Endothelial cell of umbilical vein (primary cell): ENCODE results near the gene VAC14. TPM values are rescaled to one million over a fixed set of nuclear protein-coding genes. Genes with fewer than 3 reads are reported as not detected.

Experiments used
- BruUV-seq: library from RNA; stranded (reverse); fragments of 400-500 nt; replicated peaks from 2 replicates; lab custom pipeline; 2021; lab: Mats Ljungman, UMichigan
- CTCF ChIA-PET: fragments of 300-600, 350-600 bp; sonication (Branson Sonifier 250); formaldehyde crosslinking; loops from one replicate; lab custom pipeline; 2021; ENCODE audit warnings: antibody characterized with exemption, inconsistent platforms; lab: Charles Lee
- POLR2A ChIA-PET: fragments of 300-600, 350-600 bp; sonication (Branson Sonifier 250); formaldehyde crosslinking; loops from one replicate; lab custom pipeline; 2021; ENCODE audit warnings: antibody characterized with exemption, inconsistent platforms; lab: Charles Lee
- DNase-seq: peaks from one replicate; pipeline ENCODE4 v3.0.0-alpha.2; 2011; ENCODE audit warnings: low read depth, low spot score
- FAIRE-seq: peaks from 2 replicates; lab custom pipeline; 2011; peaks lifted over from hg19 to GRCh38; lab: Jason Lieb, UNC
- H2AFZ ChIP-seq: 2 replicates; pipeline ENCODE4 v1.6.0; 2012; ENCODE audit warnings: low read depth, low read length, control low read depth, inconsistent platforms
- H3K27ac ChIP-seq: 2 replicates; pipeline ENCODE4 v1.5.1; 2011; ENCODE audit warnings: low read depth, mild to moderate bottlenecking, control low read depth, low read length, moderate library complexity; ENCODE audit not compliant: insufficient read depth
- H3K27me3 ChIP-seq, 2 experiments: 2 replicates each; pipeline versions ENCODE4 v1.6.0 to v1.6.1; 2011; ENCODE audit warnings: low read length in 2 of 2, mixed read lengths in 1 of 2; ENCODE audit not compliant: control insufficient read depth in 2 of 2, insufficient read depth in 2 of 2
- H3K36me3 ChIP-seq, 2 experiments: 2 replicates in 1 of 2; 3 replicates in 1 of 2; pipeline ENCODE4 v1.5.1; 2011; ENCODE audit warnings: low read length in 2 of 2, mild to moderate bottlenecking in 1 of 2, moderate library complexity in 1 of 2; ENCODE audit not compliant: control insufficient read depth in 2 of 2, insufficient read depth in 2 of 2; ENCODE audit errors: extremely low read depth in 1 of 2
- H3K4me1 ChIP-seq: 3 replicates; pipeline ENCODE4 v1.5.1; 2011; ENCODE audit warnings: mild to moderate bottlenecking, low read length; ENCODE audit not compliant: control insufficient read depth, insufficient read depth; ENCODE audit errors: extremely low read depth
- H3K4me2 ChIP-seq: 2 replicates; pipeline ENCODE4 v1.6.1; 2011; ENCODE audit warnings: low read length, control low read depth, mixed read lengths; ENCODE audit not compliant: insufficient read depth
- H3K4me3 ChIP-seq, 3 experiments: fragments of 200-600 bp in 1 of 3; sonication (generic), shearing (Covaris generic) in 1 of 3; replicated peaks in 1 of 3; 2 replicates each; pipeline ENCODE4 v1.5.1; 2011 to 2016; ENCODE audit warnings: control low read depth in 3 of 3, low read length in 3 of 3, mild to moderate bottlenecking in 2 of 3, inconsistent platforms in 1 of 3, low read depth in 1 of 3, moderate library complexity in 1 of 3; ENCODE audit not compliant: insufficient read depth in 1 of 3
- H3K79me2 ChIP-seq: 2 replicates; pipeline ENCODE4 v1.6.0; 2012; ENCODE audit warnings: low read length, inconsistent platforms; ENCODE audit not compliant: control insufficient read depth, insufficient read depth
- H3K9ac ChIP-seq: replicated peaks from 2 replicates; pipeline ENCODE3; 2011; ENCODE audit warnings: low read length, control low read depth; ENCODE audit not compliant: insufficient read depth; ENCODE audit errors: extremely low read depth
- H3K9me1 ChIP-seq: replicated peaks from 3 replicates; pipeline ENCODE4 v1.6.0; 2011; ENCODE audit warnings: mild to moderate bottlenecking, low read length; ENCODE audit not compliant: control insufficient read depth, insufficient read depth; ENCODE audit errors: extremely low read depth
- H3K9me3 ChIP-seq: replicated peaks from 2 replicates; pipeline ENCODE4 v1.5.1; 2012; ENCODE audit warnings: low read length, inconsistent platforms; ENCODE audit not compliant: control insufficient read depth, insufficient read depth
- H4K20me1 ChIP-seq: replicated peaks from 2 replicates; pipeline ENCODE3; 2011; ENCODE audit warnings: mild to moderate bottlenecking, low read length; ENCODE audit not compliant: control insufficient read depth, insufficient read depth; ENCODE audit errors: extremely low read depth
- EZH2 ChIP-seq: IDR thresholded peaks from 2 replicates; pipeline ENCODE4 v1.6.1; 2012; ENCODE audit warnings: borderline replicate concordance, low read depth, mild to moderate bottlenecking, moderate library complexity, low read length, inconsistent platforms; ENCODE audit not compliant: severe bottlenecking
- FOS ChIP-seq: IDR thresholded peaks from 2 replicates; pipeline ENCODE4 v1.6.1; 2011; ENCODE audit warnings: mild to moderate bottlenecking, low read length, moderate library complexity, borderline replicate concordance; ENCODE audit not compliant: insufficient read depth
- GATA2 ChIP-seq: IDR thresholded peaks from 2 replicates; pipeline ENCODE4 v1.7.0; 2011; ENCODE audit warnings: low read depth, mild to moderate bottlenecking, moderate library complexity, mixed read lengths, low read length; ENCODE audit not compliant: insufficient read length, insufficient read depth
- JUN ChIP-seq: IDR thresholded peaks from 2 replicates; pipeline ENCODE4 v1.6.1; 2011; ENCODE audit warnings: borderline replicate concordance, low read depth; ENCODE audit not compliant: insufficient read length, insufficient read depth
- MYC ChIP-seq: IDR thresholded peaks from one replicate; pipeline ENCODE4 v1.6.1; 2011; ENCODE audit warnings: mild to moderate bottlenecking, low read depth, low read length
- POLR2A ChIP-seq: IDR thresholded peaks from 2 replicates; pipeline ENCODE4 v1.6.1; 2012; ENCODE audit warnings: low read depth, mild to moderate bottlenecking, control low read depth, low read length
- POLR2AphosphoS5 ChIP-seq: IDR thresholded peaks from 2 replicates; pipeline ENCODE4 v1.6.1; 2012; ENCODE audit warnings: low read depth, mild to moderate bottlenecking, control low read depth, low read length, moderate library complexity; ENCODE audit not compliant: insufficient read depth
- dilution Hi-C: fragments of 300-500 bp; cut with MboI; formaldehyde crosslinking; loops from one replicate; pipeline ENCODE4 v1.15.0; 2019; ENCODE audit warnings: low sequenced_read_pairs; ENCODE audit not compliant: extremely low pct_ligation_motif_present
- intact Hi-C: fragments of 100-400 bp; cut with micrococcal nuclease; formaldehyde crosslinking; loops from one replicate; pipeline ENCODE4 v1.10.0; 2022
- polyA plus RNA-seq, 4 experiments: library from polyadenylated mRNA; depleted of rRNA in 3 of 4; stranded (reverse) in 3 of 4; unstranded in 1 of 4; fragments of >200 nt; gene quantifications; 2 replicates each; pipeline versions ENCODE4 v1.2.1 to v1.2.3, GENCODE V29; 2011 to 2012; ENCODE audit warnings: missing spikeins in 1 of 4
- total RNA-seq: library from RNA; stranded (reverse); gene quantifications from 2 replicates; pipeline ENCODE4 v1.2.3, GENCODE V29; 2021
- TF ChIP-seq, protein P1 (sequence below): IDR thresholded peaks from 2 replicates; pipeline ENCODE4 v1.6.1; 2011; ENCODE audit not compliant: insufficient read depth, insufficient read length
- TF ChIP-seq, protein P2 (sequence below), 2 donors: IDR thresholded peaks; 1 replicate in 1 of 2; 2 replicates in 1 of 2; pipeline ENCODE4 v1.5.1; 2011; ENCODE audit warnings: low read length in 2 of 2, mild to moderate bottlenecking in 2 of 2, moderate library complexity in 2 of 2, control low read depth in 1 of 2, inconsistent platforms in 1 of 2, low read depth in 1 of 2; ENCODE audit not compliant: insufficient read depth in 1 of 2; ENCODE audit errors: extremely low read depth in 1 of 2

VAC14 gene
- total and polyA plus RNA-seq, 2 donors (not counting 3 experiments of a cell fraction or from before 2014, with no cell fraction given): 37.6 to 57.9 TPM

DNA sequence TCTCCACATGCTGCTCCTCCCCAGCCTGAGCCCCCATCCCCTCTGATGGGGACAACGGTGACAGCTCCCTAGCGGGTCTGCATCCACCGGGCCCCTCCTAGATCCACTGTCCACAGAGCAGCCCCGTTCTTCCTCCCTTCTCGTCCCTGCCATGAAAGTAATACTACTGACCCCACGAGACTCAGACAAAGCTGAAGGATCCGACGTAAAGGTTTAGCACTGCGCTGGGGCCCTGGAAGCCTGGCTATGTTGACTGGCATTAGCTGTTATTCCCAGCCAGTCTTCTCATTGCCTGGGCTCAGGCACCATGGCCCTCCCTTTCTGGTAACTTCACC lies 30.7 kb downstream of the VAC14 start:
- H3K9me1 ChIP-seq: no peaks in the 10 kb centered on the region
- H3K27me3 ChIP-seq: no peaks in the 10 kb centered on the region
- no peak overlapping the region for H3K4me2 ChIP-seq
- FAIRE-seq: no peak
- H3K27ac ChIP-seq: no peak overlapping the region
- no peaks in the 10 kb centered on the region for H3K9me3 ChIP-seq
- H3K9ac ChIP-seq: no peak overlapping the region
- H3K4me3 ChIP-seq: no peak overlapping the region
- no peaks in the 10 kb centered on the region for H3K4me1 ChIP-seq
- H3K36me3 ChIP-seq: peaks cover 4 to 10% of the 10 kb centered on the region in 2 experiments
- DNase-seq: no peak
- ChIA-PET CTCF (interaction anchor here (1.0 to 5.8 kb wide), 17 partner anchors 14 to 541 kb away, joined by 3 to 144 read pairs (median 10); partner anchors contain the start of gene MTSS2), POLR2A (interaction anchor here (0.5 kb wide), 1 partner anchor 85 kb away, joined by 3 read pairs; no protein-coding TSS in a partner anchor)
- TF ChIP-seq GATA2 (no peak), JUN (no peak), POLR2A (no peak), POLR2AphosphoS5 (no peak), EZH2 (no peak), FOS (no peak), MYC (no peak)
- TF ChIP-seq, protein P1, sequence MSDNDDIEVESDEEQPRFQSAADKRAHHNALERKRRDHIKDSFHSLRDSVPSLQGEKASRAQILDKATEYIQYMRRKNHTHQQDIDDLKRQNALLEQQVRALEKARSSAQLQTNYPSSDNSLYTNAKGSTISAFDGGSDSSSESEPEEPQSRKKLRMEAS: no peak
- TF ChIP-seq, protein P2, sequence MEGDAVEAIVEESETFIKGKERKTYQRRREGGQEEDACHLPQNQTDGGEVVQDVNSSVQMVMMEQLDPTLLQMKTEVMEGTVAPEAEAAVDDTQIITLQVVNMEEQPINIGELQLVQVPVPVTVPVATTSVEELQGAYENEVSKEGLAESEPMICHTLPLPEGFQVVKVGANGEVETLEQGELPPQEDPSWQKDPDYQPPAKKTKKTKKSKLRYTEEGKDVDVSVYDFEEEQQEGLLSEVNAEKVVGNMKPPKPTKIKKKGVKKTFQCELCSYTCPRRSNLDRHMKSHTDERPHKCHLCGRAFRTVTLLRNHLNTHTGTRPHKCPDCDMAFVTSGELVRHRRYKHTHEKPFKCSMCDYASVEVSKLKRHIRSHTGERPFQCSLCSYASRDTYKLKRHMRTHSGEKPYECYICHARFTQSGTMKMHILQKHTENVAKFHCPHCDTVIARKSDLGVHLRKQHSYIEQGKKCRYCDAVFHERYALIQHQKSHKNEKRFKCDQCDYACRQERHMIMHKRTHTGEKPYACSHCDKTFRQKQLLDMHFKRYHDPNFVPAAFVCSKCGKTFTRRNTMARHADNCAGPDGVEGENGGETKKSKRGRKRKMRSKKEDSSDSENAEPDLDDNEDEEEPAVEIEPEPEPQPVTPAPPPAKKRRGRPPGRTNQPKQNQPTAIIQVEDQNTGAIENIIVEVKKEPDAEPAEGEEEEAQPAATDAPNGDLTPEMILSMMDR (IDR thresholded peaks at IDR 0.05; ENCODE audit: extremely low read depth in 1 of 2, insufficient read depth in 1 of 2, low read depth in 1 of 2, low read length in 2 of 2): no peak
- BruUV-seq: no TSS peak
- no peak overlapping the region for H2AFZ ChIP-seq
- H4K20me1 ChIP-seq: no peaks in the 10 kb centered on the region
- H3K79me2 ChIP-seq: no peaks in the 10 kb centered on the region
- dilution Hi-C loops (no loop called here), intact Hi-C loops (loop anchor here (5.0 to 10.0 kb wide), 2 partner anchors 195 to 587 kb away; partner anchors contain the start of gene CALB2)
